ENCODE results near the gene FNDC3B.

DNA sequence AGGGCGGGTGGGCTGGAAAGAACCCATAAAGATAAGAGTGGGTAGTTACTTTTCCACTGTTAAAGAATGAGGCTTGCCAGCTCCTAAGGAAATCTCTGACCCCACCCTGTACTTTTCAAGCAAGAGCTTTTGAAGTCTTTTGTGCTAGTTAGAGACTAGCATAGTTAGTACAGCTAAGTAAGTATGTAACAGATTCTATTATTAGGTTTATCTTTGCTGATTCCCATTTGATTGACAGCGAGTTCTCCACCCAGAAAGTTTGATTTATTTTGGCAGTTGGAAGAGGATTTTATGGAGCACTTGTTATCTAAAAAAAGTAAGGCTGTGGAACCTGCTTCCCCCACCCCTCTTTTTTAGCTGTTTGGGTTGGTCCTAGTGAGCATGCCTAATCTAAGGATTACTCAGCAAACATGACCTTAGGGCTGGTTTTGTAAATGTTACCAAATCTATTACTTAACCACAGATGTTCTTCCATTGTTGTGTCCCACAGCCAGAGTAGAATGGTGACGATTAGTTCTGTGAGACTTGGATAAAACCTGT, 57.6 kb downstream of the FNDC3B start:
- TF ChIP-seq, protein P1, sequence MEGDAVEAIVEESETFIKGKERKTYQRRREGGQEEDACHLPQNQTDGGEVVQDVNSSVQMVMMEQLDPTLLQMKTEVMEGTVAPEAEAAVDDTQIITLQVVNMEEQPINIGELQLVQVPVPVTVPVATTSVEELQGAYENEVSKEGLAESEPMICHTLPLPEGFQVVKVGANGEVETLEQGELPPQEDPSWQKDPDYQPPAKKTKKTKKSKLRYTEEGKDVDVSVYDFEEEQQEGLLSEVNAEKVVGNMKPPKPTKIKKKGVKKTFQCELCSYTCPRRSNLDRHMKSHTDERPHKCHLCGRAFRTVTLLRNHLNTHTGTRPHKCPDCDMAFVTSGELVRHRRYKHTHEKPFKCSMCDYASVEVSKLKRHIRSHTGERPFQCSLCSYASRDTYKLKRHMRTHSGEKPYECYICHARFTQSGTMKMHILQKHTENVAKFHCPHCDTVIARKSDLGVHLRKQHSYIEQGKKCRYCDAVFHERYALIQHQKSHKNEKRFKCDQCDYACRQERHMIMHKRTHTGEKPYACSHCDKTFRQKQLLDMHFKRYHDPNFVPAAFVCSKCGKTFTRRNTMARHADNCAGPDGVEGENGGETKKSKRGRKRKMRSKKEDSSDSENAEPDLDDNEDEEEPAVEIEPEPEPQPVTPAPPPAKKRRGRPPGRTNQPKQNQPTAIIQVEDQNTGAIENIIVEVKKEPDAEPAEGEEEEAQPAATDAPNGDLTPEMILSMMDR (IDR thresholded peaks at IDR 0.05), result no peak
- no peak for TF ChIP-seq POLR2AphosphoS5 (IDR thresholded peaks at IDR 0.05; ENCODE audit: low read depth, low read length)
